Upper lobe of left lung (tissue), 6 donors: ENCODE data around the gene FALEC. TPM values are rescaled to one million over a fixed set of nuclear protein-coding genes. Genes with fewer than 3 reads are reported as not detected.
"Not testable (repeated sequence)": the region's sequence is repeated elsewhere in the genome, so short reads cannot be mapped to it uniquely, and the experiment has no call there.

Source experiments
- ATAC-seq, 2 donors: fragments of 200-7000 bp; cut with Tn5 transposase; one replicate each; pipeline ENCODE4 v1.9.1; 2022; ENCODE audit warnings: mild to moderate bottlenecking in 2 of 2, moderate library complexity in 2 of 2; ENCODE audit not compliant: low FRiP score in 2 of 2
- DNase-seq, 2 donors: peaks; one replicate each; pipeline ENCODE4 v3.0.0-alpha.2; 2019 to 2020
- H3K27ac ChIP-seq, 4 donors: fragments of 200-600 bp; sonication (generic); one replicate each; pipeline ENCODE4 v1.5.1; 2016 to 2019
- H3K27me3 ChIP-seq, 4 donors: fragments of 200-600 bp; sonication (generic); one replicate each; pipeline ENCODE4 v1.5.1; 2017 to 2019
- H3K36me3 ChIP-seq, 4 donors: fragments of 200-600 bp; sonication (generic); one replicate each; pipeline ENCODE4 v1.5.1; 2016 to 2019
- H3K4me1 ChIP-seq, 4 donors: fragments of 200-600 bp; sonication (generic); one replicate each; pipeline ENCODE4 v1.5.1; 2018 to 2019
- H3K4me3 ChIP-seq, 4 donors: fragments of 200-600 bp; sonication (generic); one replicate each; pipeline ENCODE4 v1.5.1; 2017 to 2019; ENCODE audit warnings: mild to moderate bottlenecking in 2 of 4, moderate library complexity in 1 of 4
- H3K9me3 ChIP-seq, 4 donors: fragments of 200-600 bp; sonication (generic); one replicate each; pipeline ENCODE4 v1.5.1; 2018 to 2019
- EP300 ChIP-seq, 4 donors: sonication (generic); formaldehyde crosslinking; IDR thresholded peaks; one replicate each; pipeline ENCODE4 v1.5.1; 2017; ENCODE audit warnings: antibody characterized with exemption in 4 of 4, control low read depth in 2 of 4
- POLR2A ChIP-seq, 4 donors: fragments of 450-650 bp; IDR thresholded peaks; one replicate each; pipeline ENCODE4 v1.5.1; 2016 to 2017; ENCODE audit warnings: antibody characterized with exemption in 4 of 4, mild to moderate bottlenecking in 2 of 4
- POLR2AphosphoS5 ChIP-seq, 2 donors: sonication (generic); formaldehyde crosslinking; IDR thresholded peaks; one replicate each; pipeline ENCODE4 v1.5.1; 2017; ENCODE audit warnings: antibody characterized with exemption in 2 of 2
- WGBS, 2 donors: methylation state at CpG; one replicate each; pipeline ENCODE4 v1.1.5; 2017 to 2018; 5-methylcytosine and 5-hydroxymethylcytosine counted together
- small RNA-seq, 4 donors: library from RNA; depleted of rRNA; stranded (forward); fragments of <200 nt; gene quantifications; one replicate each; pipeline ENCODE3, GENCODE V24; 2016
- total RNA-seq, 6 donors: library from RNA; depleted of rRNA in 4 of 6; stranded (reverse); fragments of >200 nt in 4 of 6; gene quantifications; one replicate each; pipeline versions ENCODE4 v1.1.0 to v1.2.1, GENCODE V29; 2016 to 2021
- TF ChIP-seq, protein P1 (sequence below), 6 experiments: fragments of 450-650 bp in 4 of 6; fragments of 200-600 bp in 2 of 6; sonication (generic) in 2 of 6; IDR thresholded peaks; one replicate each; pipeline ENCODE4 v1.5.1; 2016 to 2019; ENCODE audit warnings: antibody characterized with exemption in 6 of 6
- donor health status: DM: no; HTN: no; CAD: no; lungs with moderate emphysema.
- donor health status: DM: no; HTN: yes; CAD: no; lungs with severe emphysema.

The FALEC gene
- total RNA-seq, 6 donors from 2014 or later: 4.2 TPM; not detected in 5

DNA sequence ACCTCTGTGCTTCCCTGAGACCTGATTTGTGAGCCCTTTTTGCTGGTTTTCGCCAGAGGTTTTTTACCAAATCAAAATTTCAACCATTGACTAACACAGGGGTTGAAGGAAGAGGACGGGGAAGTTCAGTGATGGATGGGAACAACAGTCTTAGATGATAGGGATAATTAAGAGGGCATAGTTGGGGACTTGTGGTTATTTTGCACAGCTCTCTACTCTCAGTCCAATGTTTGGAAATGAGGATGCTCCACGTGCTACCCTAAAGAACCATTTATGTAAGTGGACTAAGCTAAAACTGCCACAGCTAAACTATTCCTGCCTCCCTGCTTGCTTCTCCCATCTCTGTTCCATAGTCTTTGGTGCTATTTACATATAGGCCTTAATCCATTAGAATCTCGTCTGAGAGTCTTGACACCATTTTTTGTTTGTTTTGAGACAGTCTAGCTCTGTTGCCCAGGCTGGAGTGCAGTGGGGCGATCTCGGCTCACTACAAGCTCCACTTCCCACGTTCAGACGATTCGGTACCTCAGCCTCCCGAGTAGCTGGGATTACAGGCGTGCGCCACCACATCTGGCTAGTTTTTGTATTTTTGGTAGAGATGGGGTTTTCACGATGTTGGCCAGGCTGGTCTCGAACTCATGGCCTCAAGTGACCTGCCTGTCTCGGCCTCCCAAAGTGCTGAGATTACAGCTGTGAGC is 64.5 kb downstream of the FALEC start:
- peak overlapping the region; percentile 32 to 93 (median 72) for H3K4me3 ChIP-seq
- H3K36me3 ChIP-seq: peaks cover 14 to 35% (median 20%) of the 10 kb centered on the region in 4 donors
- H3K4me1 ChIP-seq: peaks cover 8 to 18% (median 16%) of the 10 kb centered on the region in 4 donors
- H3K27me3 ChIP-seq: no peaks in the 10 kb centered on the region
- WGBS, 2 donors: 67% methylated on average over 15 of the region's 15 CpGs
- H3K27ac ChIP-seq: peak overlapping the region; percentile 98 to 100 (median 99)
- no peak for DNase-seq
- ATAC-seq: no peak
- H3K9me3 ChIP-seq: no peaks in the 10 kb centered on the region
- TF ChIP-seq, protein P1, sequence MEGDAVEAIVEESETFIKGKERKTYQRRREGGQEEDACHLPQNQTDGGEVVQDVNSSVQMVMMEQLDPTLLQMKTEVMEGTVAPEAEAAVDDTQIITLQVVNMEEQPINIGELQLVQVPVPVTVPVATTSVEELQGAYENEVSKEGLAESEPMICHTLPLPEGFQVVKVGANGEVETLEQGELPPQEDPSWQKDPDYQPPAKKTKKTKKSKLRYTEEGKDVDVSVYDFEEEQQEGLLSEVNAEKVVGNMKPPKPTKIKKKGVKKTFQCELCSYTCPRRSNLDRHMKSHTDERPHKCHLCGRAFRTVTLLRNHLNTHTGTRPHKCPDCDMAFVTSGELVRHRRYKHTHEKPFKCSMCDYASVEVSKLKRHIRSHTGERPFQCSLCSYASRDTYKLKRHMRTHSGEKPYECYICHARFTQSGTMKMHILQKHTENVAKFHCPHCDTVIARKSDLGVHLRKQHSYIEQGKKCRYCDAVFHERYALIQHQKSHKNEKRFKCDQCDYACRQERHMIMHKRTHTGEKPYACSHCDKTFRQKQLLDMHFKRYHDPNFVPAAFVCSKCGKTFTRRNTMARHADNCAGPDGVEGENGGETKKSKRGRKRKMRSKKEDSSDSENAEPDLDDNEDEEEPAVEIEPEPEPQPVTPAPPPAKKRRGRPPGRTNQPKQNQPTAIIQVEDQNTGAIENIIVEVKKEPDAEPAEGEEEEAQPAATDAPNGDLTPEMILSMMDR (IDR thresholded peaks at IDR 0.05): no peak
- TF ChIP-seq POLR2AphosphoS5 (IDR thresholded peaks at IDR 0.05): no peak

- H3K27me3 ChIP-seq, H3K4me3 ChIP-seq, DNase-seq, H3K9me3 ChIP-seq, ATAC-seq: not testable (repeated sequence)
- H3K4me1 ChIP-seq: peaks cover 7 to 11% (median 9%) of the 10 kb centered on the region in 4 donors
- 90 to 93% methylated on average over 3 of the region's 3 CpGs for WGBS, 2 donors
- peaks cover 7 to 26% (median 12%) of the 10 kb centered on the region in 4 donors for H3K36me3 ChIP-seq
- H3K27ac ChIP-seq: peak overlapping the region in 1 of 4 donors; percentile 98
Observed at GRCh38 chr1:150580966-150581365, 65.4 kb downstream of the FALEC start.

- H3K27me3 ChIP-seq, H3K4me3 ChIP-seq, DNase-seq, ATAC-seq, H3K9me3 ChIP-seq: not testable (repeated sequence)
- 99 to 100% methylated on average over 7 of the region's 7 CpGs for whole genome bisulfite sequencing, 2 donors
- Histone ChIP-seq H3K4me1 (peaks cover 7 to 11% (median 8%) of the 10 kb centered on the region in 4 donors), H3K36me3 (peaks cover 2 to 22% (median 8%) of the 10 kb centered on the region in 4 donors), H3K27ac (peak overlapping the region in 1 of 4 donors; percentile 98)
Observed at GRCh38 chr1:150581437-150581836, 65.9 kb downstream of the FALEC start.

DNA sequence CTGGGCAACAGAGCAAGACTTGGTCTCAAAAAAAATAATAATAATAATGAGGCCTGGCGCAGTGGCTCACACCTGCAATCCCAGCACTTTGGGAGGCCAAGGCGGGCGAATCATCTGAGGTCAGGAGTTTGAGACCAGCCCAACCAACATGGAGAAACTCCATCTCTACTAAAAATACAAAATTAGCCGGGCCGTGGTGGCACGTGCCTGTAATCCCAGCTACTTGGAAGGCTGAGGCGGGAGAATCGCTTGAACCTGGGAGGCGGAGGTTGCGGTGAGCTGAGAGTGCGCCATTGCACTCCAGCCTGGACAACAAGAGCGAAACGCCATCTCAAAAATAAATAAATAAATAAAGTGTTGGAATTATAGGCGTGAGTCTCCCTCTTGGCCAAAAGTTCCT is 66.4 kb downstream of the FALEC start:
- Histone ChIP-seq H3K4me1 (peaks cover 7 to 11% (median 8%) of the 10 kb centered on the region in 4 donors), H3K36me3 (peaks cover 0 to 16% (median 3%) of the 10 kb centered on the region in 4 donors), H3K27ac (peak overlapping the region in 1 of 4 donors; percentile 7)
- not testable (repeated sequence) for H3K27me3 ChIP-seq, H3K4me3 ChIP-seq, H3K9me3 ChIP-seq, DNase-seq, ATAC-seq
- 96 to 97% methylated on average over 14 of the region's 14 CpGs for WGBS, 2 donors

GRCh38 chr1:150582371-150582770 is 66.8 kb downstream of the FALEC start:
- Histone ChIP-seq H3K36me3 (peaks cover 0 to 12% (median 0%) of the 10 kb centered on the region in 4 donors), H3K4me1 (peaks cover 7 to 11% (median 8%) of the 10 kb centered on the region in 4 donors), H3K4me3 (no peak overlapping the region), H3K27me3 (no peaks in the 10 kb centered on the region), H3K9me3 (no peaks in the 10 kb centered on the region), H3K27ac (peak overlapping the region in 2 of 4 donors; percentile 7 to 24)
- DNase-seq: no peak
- TF ChIP-seq EP300 (IDR thresholded peaks at IDR 0.05): no peak
- no peak for TF ChIP-seq POLR2A (IDR thresholded peaks at IDR 0.05)
- TF ChIP-seq, protein P1 (IDR thresholded peaks at IDR 0.05): no peak
- no peak for TF ChIP-seq POLR2AphosphoS5 (IDR thresholded peaks at IDR 0.05)
- ATAC-seq: no peak
- 74 to 82% methylated on average over 2 of the region's 2 CpGs for WGBS, 2 donors

Small RNA genes within 50 kb of the gene (small RNA-seq; reads per million reads assigned to genes)
- gene MIR4257 (0 reads per million in 4 donors), gene RN7SL473P (0 reads per million in 4 donors), gene RN7SL600P (0 to 0.62 (median 0) reads per million in 4 donors)

Other genes starting within 250 kb of the FALEC start
- 100 to 1,000 TPM in 3 of 6 donors, 10 to 100 TPM in 3; 71.2 to 169 (median 101) TPM for gene APH1A, start 246.7 kb upstream of the FALEC start, total RNA-seq
- gene C1orf54, start 243.0 kb upstream of the FALEC start, total RNA-seq: 10 to 100 TPM in 1 of 6 donors, 1 to 10 TPM in 3, not detected in 2; 3.3 to 13.8 (median 7.3) TPM
- 10 to 100 TPM in 1 of 6 donors, 1 to 10 TPM in 5; 2.7 to 14.7 (median 7.5) TPM for gene CIART, start 233.2 kb upstream of the FALEC start, total RNA-seq
- gene MRPS21, start 221.9 kb upstream of the FALEC start, total RNA-seq: 10 to 100 TPM; 24.9 to 51.3 (median 38.3) TPM
- 100 to 1,000 TPM in 1 of 6 donors, 10 to 100 TPM in 5; 34.5 to 190 (median 57.3) TPM for gene PRPF3, start 194.2 kb upstream of the FALEC start, total RNA-seq
- 10 to 100 TPM; 14.6 to 29.8 (median 26.3) TPM for gene RPRD2, start 151.6 kb upstream of the FALEC start, total RNA-seq
- gene TARS2, start 28.3 kb upstream of the FALEC start, total RNA-seq: 10 to 100 TPM in 4 of 6 donors, 1 to 10 TPM in 2; 7.1 to 24.1 (median 14.2) TPM
- gene ECM1, start 7.6 kb upstream of the FALEC start, total RNA-seq: 10 to 100 TPM in 3 of 6 donors, 1 to 10 TPM in 3; 2.2 to 21.1 (median 14.4) TPM
- 100 to 1,000 TPM in 4 of 6 donors, 10 to 100 TPM in 2; 40.3 to 169 (median 139) TPM for gene ADAMTSL4, start 33.7 kb downstream of the FALEC start, total RNA-seq
- 100 to 1,000 TPM; 188 to 580 (median 425) TPM for gene MCL1, start 63.9 kb downstream of the FALEC start, total RNA-seq
- gene ENSA, start 113.9 kb downstream of the FALEC start, total RNA-seq: 100 to 1,000 TPM; 141 to 271 (median 212) TPM
- gene GOLPH3L, start 181.4 kb downstream of the FALEC start, total RNA-seq: 10 to 100 TPM in 5 of 6 donors, 1 to 10 TPM in 1; 7.9 to 40.6 (median 23.8) TPM
- gene HORMAD1, start 205.1 kb downstream of the FALEC start, total RNA-seq: 1 to 10 TPM in 2 of 6 donors, under 1 TPM in 1, not detected in 3; 0.54 to 3.0 (median 2.6) TPM